Thyroid gland (tissue), 4 donors: ENCODE measurements around the gene PODNL1.

Experiments used
- CTCF ChIP-seq, 6 experiments: fragments of 200-600 bp in 3 of 6; fragments of 450-650 bp in 3 of 6; sonication (generic) in 3 of 6; IDR thresholded peaks; one replicate each; pipeline ENCODE4 v1.5.1; 2016 to 2019; ENCODE audit warnings: antibody characterized with exemption in 6 of 6, mild to moderate bottlenecking in 2 of 6, inconsistent platforms in 1 of 6, moderate library complexity in 1 of 6
- POLR2A ChIP-seq, 2 donors: fragments of 450-650 bp; IDR thresholded peaks; one replicate each; pipeline ENCODE4 v1.6.1; 2017; ENCODE audit warnings: antibody characterized with exemption in 2 of 2, mild to moderate bottlenecking in 2 of 2, moderate library complexity in 1 of 2

GRCh38 chr19:13985771-13986347 is 47.6 kb upstream of the PODNL1 start:
- TF ChIP-seq CTCF (IDR thresholded peaks at IDR 0.05) (no peak), POLR2A (IDR thresholded peaks at IDR 0.05) (no peak)
